Large intestine (tissue), 3 donors: ENCODE data around the gene ANKRD11. TPM values are rescaled to one million over a fixed set of nuclear protein-coding genes. Genes with fewer than 3 reads are reported as not detected.
A peak's percentile ranks its signal among the peaks of the same experiment; 100 is the strongest.

ENCODE experiments used
- DNase-seq, 2 donors: peaks; one replicate each; pipeline versions ENCODE4 v3.0.0 to v3.0.0-alpha.2; 2013
- H3K27ac ChIP-seq: one replicate; pipeline ENCODE4 v1.5.1; 2013; ENCODE audit warnings: low read length
- H3K27me3 ChIP-seq: 2 replicates; pipeline ENCODE4 v1.6.1; 2013; ENCODE audit warnings: low read length; ENCODE audit not compliant: control insufficient read depth, insufficient read depth
- H3K36me3 ChIP-seq: 2 replicates; pipeline ENCODE4 v1.6.1; 2013; ENCODE audit warnings: low read length; ENCODE audit not compliant: control insufficient read depth, insufficient read depth
- H3K4me1 ChIP-seq: one replicate; pipeline ENCODE4 v1.6.1; 2013; ENCODE audit warnings: low read length; ENCODE audit not compliant: control insufficient read depth, insufficient read depth
- H3K4me3 ChIP-seq: one replicate; pipeline ENCODE4 v1.5.1; 2013; ENCODE audit warnings: low read length
- H3K9me3 ChIP-seq: one replicate; pipeline ENCODE4 v1.6.1; 2013; ENCODE audit warnings: mild to moderate bottlenecking, low read depth, low read length, moderate library complexity; ENCODE audit not compliant: control insufficient read depth
- WGBS: methylation state at CpG from one replicate; pipeline ENCODE4 v1.1.5; 2013; ENCODE audit warnings: low lambda C conversion rate; ENCODE audit not compliant: insufficient coverage; 5-methylcytosine and 5-hydroxymethylcytosine counted together
- polyA plus RNA-seq: library from polyadenylated mRNA; unstranded; fragments of 120-200 nt; gene quantifications from one replicate; pipeline ENCODE4 v1.2.1, GENCODE V29; 2013

ANKRD11 gene
- polyA plus RNA-seq, 1 donor: 83.9 TPM

GRCh38 chr16:89320782-89321501 lies 169.4 kb downstream of the ANKRD11 start:
- Histone ChIP-seq H3K27ac (peak overlapping the region; percentile 20), H3K9me3 (no peaks in the 10 kb centered on the region), H3K27me3 (no peaks in the 10 kb centered on the region), H3K36me3 (peaks cover 9% of the 10 kb centered on the region), H3K4me1 (peaks cover 42% of the 10 kb centered on the region), H3K4me3 (no peak overlapping the region)
- WGBS: no CpG with 5 or more reads among the region's 30 CpGs
- DNase-seq: peak in 1 of 2 donors; percentile 67

DNA sequence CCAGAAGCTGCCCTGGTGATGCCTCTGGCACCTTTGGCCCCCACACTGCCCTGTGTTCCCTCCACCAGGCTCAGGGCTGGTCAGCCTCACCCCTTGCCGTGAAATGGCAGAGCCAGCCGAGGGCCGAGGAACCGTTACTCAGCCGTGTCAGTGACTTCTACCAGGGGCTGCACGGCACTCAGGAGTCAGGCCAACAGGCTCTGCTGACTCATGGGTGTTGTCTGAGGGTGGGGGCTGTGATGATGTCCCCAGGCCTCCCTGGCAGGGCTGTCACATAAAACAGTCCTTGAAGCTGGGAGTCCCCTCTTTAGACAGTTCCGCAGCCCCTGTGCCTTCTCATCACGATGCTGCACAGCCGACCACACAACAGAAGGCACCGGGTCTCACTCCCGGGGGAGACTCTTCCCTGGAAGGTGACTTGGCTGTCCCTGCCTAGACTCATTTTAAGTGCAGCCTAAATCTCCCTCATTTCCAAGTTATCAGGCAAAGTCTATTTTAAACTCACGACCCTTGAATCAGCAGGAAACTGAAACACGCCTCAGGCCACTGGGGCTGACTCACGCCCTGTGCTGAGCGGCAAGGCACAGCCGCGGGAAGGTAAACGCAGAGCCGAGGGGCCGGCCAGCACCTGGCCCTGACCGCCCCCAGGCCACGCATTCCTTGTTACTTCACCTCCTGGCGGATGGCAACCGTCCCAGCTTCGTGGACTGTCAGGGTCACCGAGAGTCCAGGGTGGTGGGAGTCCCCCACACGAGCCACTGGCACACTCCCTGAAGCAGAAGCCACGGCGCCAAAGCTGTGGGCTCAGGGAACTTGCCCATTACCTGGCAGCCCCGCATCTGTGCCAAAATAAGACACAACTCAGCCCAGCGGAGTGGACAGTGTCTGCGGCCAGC lies 170.2 kb downstream of the ANKRD11 start:
- H3K27me3 ChIP-seq: no peaks in the 10 kb centered on the region
- no peak overlapping the region for H3K27ac ChIP-seq
- DNase-seq: peak in 1 of 2 donors; percentile 54
- no CpG with 5 or more reads among the region's 32 CpGs for WGBS
- H3K4me1 ChIP-seq: peaks cover 38% of the 10 kb centered on the region
- no peaks in the 10 kb centered on the region for H3K9me3 ChIP-seq
- no peak overlapping the region for H3K4me3 ChIP-seq
- peaks cover 16% of the 10 kb centered on the region for H3K36me3 ChIP-seq

DNA sequence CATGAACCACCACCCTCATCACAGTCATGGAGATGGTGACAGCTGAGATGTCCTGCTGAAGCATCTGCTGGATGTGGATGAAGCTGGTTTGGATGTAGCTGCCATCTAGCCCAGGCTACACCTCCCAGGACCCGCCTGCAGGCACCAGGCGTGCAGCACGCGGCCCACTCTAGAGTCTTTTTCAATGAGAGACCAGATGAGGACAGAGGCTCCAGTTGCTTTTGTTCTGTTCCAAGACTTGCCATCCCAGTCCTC lies 170.8 kb downstream of the ANKRD11 start:
- DNase-seq: no peak
- peaks cover 38% of the 10 kb centered on the region for H3K4me1 ChIP-seq
- H3K9me3 ChIP-seq: no peaks in the 10 kb centered on the region
- no peak overlapping the region for H3K4me3 ChIP-seq
- H3K27me3 ChIP-seq: no peaks in the 10 kb centered on the region
- no peak overlapping the region for H3K27ac ChIP-seq
- WGBS: no CpG with 5 or more reads among the region's 4 CpGs
- peaks cover 22% of the 10 kb centered on the region for H3K36me3 ChIP-seq

GRCh38 chr16:89318871-89319630 lies 171.3 kb downstream of the ANKRD11 start:
- peaks cover 22% of the 10 kb centered on the region for H3K36me3 ChIP-seq
- H3K4me3 ChIP-seq: no peak overlapping the region
- no CpG with 5 or more reads among the region's 28 CpGs for WGBS
- H3K9me3 ChIP-seq: no peaks in the 10 kb centered on the region
- H3K4me1 ChIP-seq: peaks cover 38% of the 10 kb centered on the region
- no peak overlapping the region for H3K27ac ChIP-seq
- DNase-seq: no peak
- no peaks in the 10 kb centered on the region for H3K27me3 ChIP-seq

DNA sequence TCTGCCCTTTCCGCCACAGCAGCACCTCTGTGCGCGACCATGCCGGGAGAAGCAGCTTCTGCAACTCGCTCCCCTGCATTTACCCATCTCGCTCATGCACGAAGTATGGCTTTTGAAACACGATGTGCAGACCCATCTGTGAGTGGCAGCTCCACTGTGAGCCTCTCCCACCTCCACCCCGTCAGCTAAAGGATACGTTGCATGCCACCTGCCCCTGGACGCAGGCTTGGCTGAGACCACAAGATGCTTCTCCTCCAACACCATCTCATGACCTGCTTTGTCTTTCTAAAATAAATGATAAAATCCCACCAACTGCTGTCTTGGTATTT lies 172.0 kb downstream of the ANKRD11 start:
- H3K9me3 ChIP-seq: no peaks in the 10 kb centered on the region
- DNase-seq: no peak
- no CpG with 5 or more reads among the region's 11 CpGs for WGBS
- H3K27ac ChIP-seq: no peak overlapping the region
- H3K36me3 ChIP-seq: peaks cover 27% of the 10 kb centered on the region
- H3K27me3 ChIP-seq: no peaks in the 10 kb centered on the region
- peaks cover 38% of the 10 kb centered on the region for H3K4me1 ChIP-seq
- H3K4me3 ChIP-seq: no peak overlapping the region

- no peak for DNase-seq
- peaks cover 35% of the 10 kb centered on the region for H3K4me1 ChIP-seq
- WGBS: 92% methylated on average over 5 of the region's 23 CpGs
- no peak overlapping the region for H3K4me3 ChIP-seq
- peaks cover 32% of the 10 kb centered on the region for H3K36me3 ChIP-seq
- H3K9me3 ChIP-seq: no peaks in the 10 kb centered on the region
- no peaks in the 10 kb centered on the region for H3K27me3 ChIP-seq
- no peak overlapping the region for H3K27ac ChIP-seq
Measured at GRCh38 chr16:89317729-89318429, 172.5 kb downstream of the ANKRD11 start.

GRCh38 chr16:89317101-89317671 lies 173.2 kb downstream of the ANKRD11 start:
- no peaks in the 10 kb centered on the region for H3K27me3 ChIP-seq
- H3K4me1 ChIP-seq: peaks cover 31% of the 10 kb centered on the region
- no CpG with 5 or more reads among the region's 12 CpGs for WGBS
- no peak for DNase-seq
- peaks cover 38% of the 10 kb centered on the region for H3K36me3 ChIP-seq
- H3K27ac ChIP-seq: no peak overlapping the region
- H3K9me3 ChIP-seq: no peaks in the 10 kb centered on the region
- no peak overlapping the region for H3K4me3 ChIP-seq

DNA sequence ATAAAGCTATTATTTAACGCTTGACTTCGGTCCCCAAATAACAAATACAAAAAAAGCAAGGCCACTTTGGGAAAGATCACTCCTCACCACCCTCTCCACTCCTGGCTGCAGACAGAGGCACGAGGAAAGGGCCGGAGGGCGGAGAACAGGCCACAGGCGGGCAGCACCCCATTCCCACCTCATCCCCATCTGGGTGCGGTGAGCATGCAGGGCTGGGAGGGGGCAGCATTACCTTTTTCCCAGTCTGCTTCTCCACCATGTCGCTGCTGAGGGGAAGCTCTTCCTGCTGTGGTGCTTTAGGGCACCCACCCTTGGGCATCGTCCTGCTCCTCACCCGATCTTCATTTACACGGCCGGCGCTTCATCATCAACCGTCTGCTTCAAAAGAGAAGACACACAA lies 173.7 kb downstream of the ANKRD11 start:
- no peak for DNase-seq
- H3K4me3 ChIP-seq: no peak overlapping the region
- no peak overlapping the region for H3K27ac ChIP-seq
- H3K4me1 ChIP-seq: peaks cover 26% of the 10 kb centered on the region
- WGBS: no CpG with 5 or more reads among the region's 14 CpGs
- H3K36me3 ChIP-seq: peaks cover 40% of the 10 kb centered on the region
- H3K27me3 ChIP-seq: no peaks in the 10 kb centered on the region
- H3K9me3 ChIP-seq: no peaks in the 10 kb centered on the region

- H3K36me3 ChIP-seq: peaks cover 42% of the 10 kb centered on the region
- no CpG with 5 or more reads among the region's 20 CpGs for WGBS
- DNase-seq: peak; percentile 59 to 66
- no peaks in the 10 kb centered on the region for H3K9me3 ChIP-seq
- no peak overlapping the region for H3K4me3 ChIP-seq
- no peaks in the 10 kb centered on the region for H3K27me3 ChIP-seq
- peak overlapping the region; percentile 8 for H3K27ac ChIP-seq
- peaks cover 23% of the 10 kb centered on the region for H3K4me1 ChIP-seq
Measured at GRCh38 chr16:89315791-89316581, 174.4 kb downstream of the ANKRD11 start.
